DMS79 (cell line): Measurements from ENCODE around the gene COQ9.
"Not testable (repeated sequence)": the region's sequence is repeated elsewhere in the genome, so short reads cannot be mapped to it uniquely, and the experiment has no call there.

Source experiments
- DNase-seq: peaks from one replicate; lab custom pipeline; 2025; lab: John Stamatoyannopoulos, UW

COQ9 gene

GRCh38 chr16:57427307-57427706 is 20.0 kb upstream of the COQ9 start:
- DNase-seq = no peak

- no peak for DNase-seq
Observed at GRCh38 chr16:57427824-57428223, 19.5 kb upstream of the COQ9 start.

- no peak for DNase-seq
Observed at GRCh38 chr16:57430955-57431354, 16.3 kb upstream of the COQ9 start.

- DNase-seq = no peak
Observed at GRCh38 chr16:57432505-57432904, 14.8 kb upstream of the COQ9 start.

- no peak for DNase-seq
Observed at GRCh38 chr16:57432989-57433388, 14.3 kb upstream of the COQ9 start.

GRCh38 chr16:57434003-57434402 is 13.3 kb upstream of the COQ9 start:
- no peak for DNase-seq

- no peak for DNase-seq
Observed at GRCh38 chr16:57435838-57436237, 11.4 kb upstream of the COQ9 start.

- DNase-seq = not testable (repeated sequence)
Observed at GRCh38 chr16:57439947-57440346, 7.3 kb upstream of the COQ9 start.

GRCh38 chr16:57440551-57440950 is 6.7 kb upstream of the COQ9 start:
- not testable (repeated sequence) for DNase-seq

GRCh38 chr16:57444711-57445110 is 2.6 kb upstream of the COQ9 start:
- no peak for DNase-seq

GRCh38 chr16:57445510-57445909 is 1.8 kb upstream of the COQ9 start:
- no peak for DNase-seq

- no peak for DNase-seq
Observed at GRCh38 chr16:57446531-57447185, 621 bp upstream of the COQ9 start.

GRCh38 chr16:57452021-57452420 is 4.7 kb downstream of the COQ9 start:
- DNase-seq = no peak

GRCh38 chr16:57462209-57462977 is 15.1 kb downstream of the COQ9 start, which contains the start of gene POLR2C:
Gene POLR2C (plus strand): TSS chr16:57462679. CDS start chr16:57462725, 46 bp downstream.
- peak; percentile 20 for DNase-seq

- no peak for DNase-seq
Observed at GRCh38 chr16:57462978-57463362, 15.7 kb downstream of the COQ9 start.

- DNase-seq = no peak
Observed at GRCh38 chr16:57464523-57464922, 17.2 kb downstream of the COQ9 start.

- DNase-seq = no peak
Observed at GRCh38 chr16:57468346-57468745, 21.1 kb downstream of the COQ9 start.

GRCh38 chr16:57469046-57469445 is 21.8 kb downstream of the COQ9 start:
- DNase-seq = no peak

- no peak for DNase-seq
Observed at GRCh38 chr16:57469917-57470470, 22.7 kb downstream of the COQ9 start.

GRCh38 chr16:57470711-57471110 is 23.4 kb downstream of the COQ9 start:
- no peak for DNase-seq

- DNase-seq = no peak
Observed at GRCh38 chr16:57471209-57471608, 23.9 kb downstream of the COQ9 start.

GRCh38 chr16:57471852-57472664 is 24.8 kb downstream of the COQ9 start:
- DNase-seq = no peak
